Endothelial cell of umbilical vein (primary cell): ENCODE measurements around the gene MAP2K7. TPM values are rescaled to one million over a fixed set of nuclear protein-coding genes. Genes with fewer than 3 reads are reported as not detected.

Source experiments
- BruUV-seq: library from RNA; stranded (reverse); fragments of 400-500 nt; replicated peaks from 2 replicates; lab custom pipeline; 2021; lab: Mats Ljungman, UMichigan
- CTCF ChIA-PET: fragments of 300-600, 350-600 bp; sonication (Branson Sonifier 250); formaldehyde crosslinking; loops from one replicate; lab custom pipeline; 2021; ENCODE audit warnings: antibody characterized with exemption, inconsistent platforms; lab: Charles Lee
- POLR2A ChIA-PET: fragments of 300-600, 350-600 bp; sonication (Branson Sonifier 250); formaldehyde crosslinking; loops from one replicate; lab custom pipeline; 2021; ENCODE audit warnings: antibody characterized with exemption, inconsistent platforms; lab: Charles Lee
- DNase-seq: peaks from one replicate; pipeline ENCODE4 v3.0.0-alpha.2; 2011; ENCODE audit warnings: low read depth, low spot score
- FAIRE-seq: peaks from 2 replicates; lab custom pipeline; 2011; peaks lifted over from hg19 to GRCh38; lab: Jason Lieb, UNC
- H2AFZ ChIP-seq: 2 replicates; pipeline ENCODE4 v1.6.0; 2012; ENCODE audit warnings: low read depth, low read length, control low read depth, inconsistent platforms
- H3K27ac ChIP-seq: 2 replicates; pipeline ENCODE4 v1.5.1; 2011; ENCODE audit warnings: low read depth, mild to moderate bottlenecking, control low read depth, low read length, moderate library complexity; ENCODE audit not compliant: insufficient read depth
- H3K27me3 ChIP-seq, 2 experiments: 2 replicates each; pipeline versions ENCODE4 v1.6.0 to v1.6.1; 2011; ENCODE audit warnings: low read length in 2 of 2, mixed read lengths in 1 of 2; ENCODE audit not compliant: control insufficient read depth in 2 of 2, insufficient read depth in 2 of 2
- H3K36me3 ChIP-seq, 2 experiments: 2 replicates in 1 of 2; 3 replicates in 1 of 2; pipeline ENCODE4 v1.5.1; 2011; ENCODE audit warnings: low read length in 2 of 2, mild to moderate bottlenecking in 1 of 2, moderate library complexity in 1 of 2; ENCODE audit not compliant: control insufficient read depth in 2 of 2, insufficient read depth in 2 of 2; ENCODE audit errors: extremely low read depth in 1 of 2
- H3K4me1 ChIP-seq: 3 replicates; pipeline ENCODE4 v1.5.1; 2011; ENCODE audit warnings: mild to moderate bottlenecking, low read length; ENCODE audit not compliant: control insufficient read depth, insufficient read depth; ENCODE audit errors: extremely low read depth
- H3K4me2 ChIP-seq: 2 replicates; pipeline ENCODE4 v1.6.1; 2011; ENCODE audit warnings: low read length, control low read depth, mixed read lengths; ENCODE audit not compliant: insufficient read depth
- H3K4me3 ChIP-seq, 3 experiments: fragments of 200-600 bp in 1 of 3; sonication (generic), shearing (Covaris generic) in 1 of 3; replicated peaks in 1 of 3; 2 replicates each; pipeline ENCODE4 v1.5.1; 2011 to 2016; ENCODE audit warnings: control low read depth in 3 of 3, low read length in 3 of 3, mild to moderate bottlenecking in 2 of 3, inconsistent platforms in 1 of 3, low read depth in 1 of 3, moderate library complexity in 1 of 3; ENCODE audit not compliant: insufficient read depth in 1 of 3
- H3K79me2 ChIP-seq: 2 replicates; pipeline ENCODE4 v1.6.0; 2012; ENCODE audit warnings: low read length, inconsistent platforms; ENCODE audit not compliant: control insufficient read depth, insufficient read depth
- H3K9ac ChIP-seq: replicated peaks from 2 replicates; pipeline ENCODE3; 2011; ENCODE audit warnings: low read length, control low read depth; ENCODE audit not compliant: insufficient read depth; ENCODE audit errors: extremely low read depth
- H3K9me1 ChIP-seq: replicated peaks from 3 replicates; pipeline ENCODE4 v1.6.0; 2011; ENCODE audit warnings: mild to moderate bottlenecking, low read length; ENCODE audit not compliant: control insufficient read depth, insufficient read depth; ENCODE audit errors: extremely low read depth
- H3K9me3 ChIP-seq: replicated peaks from 2 replicates; pipeline ENCODE4 v1.5.1; 2012; ENCODE audit warnings: low read length, inconsistent platforms; ENCODE audit not compliant: control insufficient read depth, insufficient read depth
- H4K20me1 ChIP-seq: replicated peaks from 2 replicates; pipeline ENCODE3; 2011; ENCODE audit warnings: mild to moderate bottlenecking, low read length; ENCODE audit not compliant: control insufficient read depth, insufficient read depth; ENCODE audit errors: extremely low read depth
- EZH2 ChIP-seq: IDR thresholded peaks from 2 replicates; pipeline ENCODE4 v1.6.1; 2012; ENCODE audit warnings: borderline replicate concordance, low read depth, mild to moderate bottlenecking, moderate library complexity, low read length, inconsistent platforms; ENCODE audit not compliant: severe bottlenecking
- FOS ChIP-seq: IDR thresholded peaks from 2 replicates; pipeline ENCODE4 v1.6.1; 2011; ENCODE audit warnings: mild to moderate bottlenecking, low read length, moderate library complexity, borderline replicate concordance; ENCODE audit not compliant: insufficient read depth
- GATA2 ChIP-seq: IDR thresholded peaks from 2 replicates; pipeline ENCODE4 v1.7.0; 2011; ENCODE audit warnings: low read depth, mild to moderate bottlenecking, moderate library complexity, mixed read lengths, low read length; ENCODE audit not compliant: insufficient read length, insufficient read depth
- JUN ChIP-seq: IDR thresholded peaks from 2 replicates; pipeline ENCODE4 v1.6.1; 2011; ENCODE audit warnings: borderline replicate concordance, low read depth; ENCODE audit not compliant: insufficient read length, insufficient read depth
- MYC ChIP-seq: IDR thresholded peaks from one replicate; pipeline ENCODE4 v1.6.1; 2011; ENCODE audit warnings: mild to moderate bottlenecking, low read depth, low read length
- POLR2A ChIP-seq: IDR thresholded peaks from 2 replicates; pipeline ENCODE4 v1.6.1; 2012; ENCODE audit warnings: low read depth, mild to moderate bottlenecking, control low read depth, low read length
- POLR2AphosphoS5 ChIP-seq: IDR thresholded peaks from 2 replicates; pipeline ENCODE4 v1.6.1; 2012; ENCODE audit warnings: low read depth, mild to moderate bottlenecking, control low read depth, low read length, moderate library complexity; ENCODE audit not compliant: insufficient read depth
- dilution Hi-C: fragments of 300-500 bp; cut with MboI; formaldehyde crosslinking; loops from one replicate; pipeline ENCODE4 v1.15.0; 2019; ENCODE audit warnings: low sequenced_read_pairs; ENCODE audit not compliant: extremely low pct_ligation_motif_present
- intact Hi-C: fragments of 100-400 bp; cut with micrococcal nuclease; formaldehyde crosslinking; loops from one replicate; pipeline ENCODE4 v1.10.0; 2022
- polyA plus RNA-seq, 4 experiments: library from polyadenylated mRNA; depleted of rRNA in 3 of 4; stranded (reverse) in 3 of 4; unstranded in 1 of 4; fragments of >200 nt; gene quantifications; 2 replicates each; pipeline versions ENCODE4 v1.2.1 to v1.2.3, GENCODE V29; 2011 to 2012; ENCODE audit warnings: missing spikeins in 1 of 4
- total RNA-seq: library from RNA; stranded (reverse); gene quantifications from 2 replicates; pipeline ENCODE4 v1.2.3, GENCODE V29; 2021
- TF ChIP-seq, protein P1 (sequence below): IDR thresholded peaks from 2 replicates; pipeline ENCODE4 v1.6.1; 2011; ENCODE audit not compliant: insufficient read depth, insufficient read length
- TF ChIP-seq, protein P2 (sequence below), 2 donors: IDR thresholded peaks; 1 replicate in 1 of 2; 2 replicates in 1 of 2; pipeline ENCODE4 v1.5.1; 2011; ENCODE audit warnings: low read length in 2 of 2, mild to moderate bottlenecking in 2 of 2, moderate library complexity in 2 of 2, control low read depth in 1 of 2, inconsistent platforms in 1 of 2, low read depth in 1 of 2; ENCODE audit not compliant: insufficient read depth in 1 of 2; ENCODE audit errors: extremely low read depth in 1 of 2

MAP2K7 gene
- total and polyA plus RNA-seq, 2 donors (not counting 3 experiments of a cell fraction or from before 2014, with no cell fraction given), result 13.8 to 36.0 TPM

- Histone ChIP-seq H3K9ac (no peak overlapping the region), H3K4me1 (peaks cover 22% of the 10 kb centered on the region), H3K27ac (no peak overlapping the region), H3K27me3 (peaks cover 18 to 31% of the 10 kb centered on the region in 2 experiments), H2AFZ (peak overlapping the region; percentile 23), H3K79me2 (no peaks in the 10 kb centered on the region), H3K9me3 (no peaks in the 10 kb centered on the region), H4K20me1 (no peaks in the 10 kb centered on the region), H3K36me3 (peaks cover 0 to 3% of the 10 kb centered on the region in 2 experiments), H3K4me2 (peak overlapping the region; percentile 19), H3K4me3 (no peak overlapping the region), H3K9me1 (no peaks in the 10 kb centered on the region)
- DNase-seq (no peak), FAIRE-seq (no peak)
- TF ChIP-seq MYC, result no peak
- peak; percentile 51 for TF ChIP-seq EZH2
- no TSS peak for BruUV-seq
- dilution Hi-C loops (no loop called here), intact Hi-C loops (no loop called here)
- ChIA-PET CTCF (interaction anchor here (0.7 to 2.4 kb wide), 8 partner anchors 12 to 349 kb away, joined by 3 to 11 read pairs (median 5); partner anchors contain the start of gene MAP2K7), POLR2A (no interaction called here)
Measured at GRCh38 chr19:7916955-7917266, 13.2 kb downstream of the MAP2K7 start.

DNA sequence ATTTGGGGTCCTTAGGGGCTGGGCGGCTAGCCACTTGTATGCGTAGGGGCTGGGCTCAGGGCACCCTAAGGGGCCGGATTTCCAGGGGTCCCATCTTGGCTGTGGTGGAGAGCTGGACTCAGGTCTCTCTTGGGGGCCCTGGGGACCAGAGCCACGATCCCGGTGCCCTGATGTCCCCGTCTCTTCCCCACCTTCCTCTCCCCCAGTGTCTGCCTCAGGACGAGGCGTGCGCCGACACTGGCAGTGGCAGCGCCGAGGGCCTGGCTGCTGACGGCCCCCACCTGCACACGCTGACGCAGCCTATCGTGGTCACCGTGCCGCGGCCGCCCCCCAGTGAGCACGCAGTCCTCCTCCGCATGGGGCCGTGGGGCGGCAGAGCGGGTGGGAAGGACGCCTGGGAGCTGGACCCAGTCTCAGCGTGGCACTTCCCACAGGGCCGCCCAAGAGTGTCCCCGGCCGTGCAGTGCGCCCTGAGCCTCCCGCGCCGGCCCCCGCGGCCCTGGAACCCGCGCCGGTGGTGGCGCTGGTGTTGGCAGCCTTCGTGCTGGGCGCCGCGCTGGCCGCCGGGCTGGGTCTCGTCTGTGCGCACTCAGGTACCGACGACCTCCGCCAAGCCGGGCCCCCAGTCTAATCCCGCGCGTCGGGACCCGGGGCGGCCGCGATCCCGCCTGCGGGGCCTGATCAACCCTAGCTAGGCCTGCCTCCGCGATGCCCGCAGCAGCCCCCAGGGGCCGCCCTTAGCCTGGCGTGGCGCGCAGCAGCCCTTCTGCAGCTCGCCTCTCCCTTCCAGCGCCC lies 13.8 kb downstream of the MAP2K7 start:
- H3K27ac ChIP-seq, result no peak overlapping the region
- TF ChIP-seq, protein P1, sequence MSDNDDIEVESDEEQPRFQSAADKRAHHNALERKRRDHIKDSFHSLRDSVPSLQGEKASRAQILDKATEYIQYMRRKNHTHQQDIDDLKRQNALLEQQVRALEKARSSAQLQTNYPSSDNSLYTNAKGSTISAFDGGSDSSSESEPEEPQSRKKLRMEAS, result no peak
- TF ChIP-seq GATA2 (no peak), EZH2 (peak; percentile 65), POLR2A (no peak), JUN (no peak), MYC (no peak), FOS (no peak), POLR2AphosphoS5 (no peak)
- TF ChIP-seq, protein P2, sequence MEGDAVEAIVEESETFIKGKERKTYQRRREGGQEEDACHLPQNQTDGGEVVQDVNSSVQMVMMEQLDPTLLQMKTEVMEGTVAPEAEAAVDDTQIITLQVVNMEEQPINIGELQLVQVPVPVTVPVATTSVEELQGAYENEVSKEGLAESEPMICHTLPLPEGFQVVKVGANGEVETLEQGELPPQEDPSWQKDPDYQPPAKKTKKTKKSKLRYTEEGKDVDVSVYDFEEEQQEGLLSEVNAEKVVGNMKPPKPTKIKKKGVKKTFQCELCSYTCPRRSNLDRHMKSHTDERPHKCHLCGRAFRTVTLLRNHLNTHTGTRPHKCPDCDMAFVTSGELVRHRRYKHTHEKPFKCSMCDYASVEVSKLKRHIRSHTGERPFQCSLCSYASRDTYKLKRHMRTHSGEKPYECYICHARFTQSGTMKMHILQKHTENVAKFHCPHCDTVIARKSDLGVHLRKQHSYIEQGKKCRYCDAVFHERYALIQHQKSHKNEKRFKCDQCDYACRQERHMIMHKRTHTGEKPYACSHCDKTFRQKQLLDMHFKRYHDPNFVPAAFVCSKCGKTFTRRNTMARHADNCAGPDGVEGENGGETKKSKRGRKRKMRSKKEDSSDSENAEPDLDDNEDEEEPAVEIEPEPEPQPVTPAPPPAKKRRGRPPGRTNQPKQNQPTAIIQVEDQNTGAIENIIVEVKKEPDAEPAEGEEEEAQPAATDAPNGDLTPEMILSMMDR (IDR thresholded peaks at IDR 0.05; ENCODE audit: extremely low read depth in 1 of 2, insufficient read depth in 1 of 2, low read depth in 1 of 2, low read length in 2 of 2), result peak; percentile 62 to 82
- no peaks in the 10 kb centered on the region for H3K9me3 ChIP-seq
- peaks cover 18 to 31% of the 10 kb centered on the region in 2 experiments for H3K27me3 ChIP-seq
- FAIRE-seq (no peak), DNase-seq (peak; percentile 56)
- no peaks in the 10 kb centered on the region for H3K79me2 ChIP-seq
- H4K20me1 ChIP-seq, result no peaks in the 10 kb centered on the region
- dilution Hi-C loops, result no loop called here
- POLR2A ChIA-PET, result interaction anchor here (1.4 kb wide), 1 partner anchor 14 kb away, joined by 4 read pairs; the partner anchor contains the start of gene MAP2K7
- intact Hi-C loops, result no loop called here
- peak overlapping the region; percentile 9 for H3K9ac ChIP-seq
- CTCF ChIA-PET, result interaction anchor here (0.7 to 2.4 kb wide), 17 partner anchors 11 to 349 kb away, joined by 3 to 16 read pairs (median 4); partner anchors contain the start of genes LRRC8E, MAP2K7 and TIMM44
- peak overlapping the region; percentile 72 for H2AFZ ChIP-seq
- H3K36me3 ChIP-seq, result peaks cover 0 to 3% of the 10 kb centered on the region in 2 experiments
- H3K9me1 ChIP-seq, result no peaks in the 10 kb centered on the region
- H3K4me3 ChIP-seq, result peak overlapping the region in 1 of 3 experiments; percentile 21
- peak overlapping the region; percentile 54 for H3K4me2 ChIP-seq
- peaks cover 22% of the 10 kb centered on the region for H3K4me1 ChIP-seq
- no TSS peak for BruUV-seq
